Panc1 (cell line): ENCODE results near the gene P3H3. TPM values are rescaled to one million over a fixed set of nuclear protein-coding genes. Genes with fewer than 3 reads are reported as not detected.

Experiments used
- ATAC-seq: fragments of 200-7000 bp; cut with Tn5 transposase; 2 replicates; pipeline ENCODE4 v1.9.1; 2020; ENCODE audit warnings: mild to moderate bottlenecking, moderate library complexity
- BruUV-seq: library from RNA; stranded (reverse); fragments of 400-500 nt; replicated peaks from 2 replicates; lab custom pipeline; 2021; lab: Mats Ljungman, UMichigan
- CTCF ChIA-PET: fragments of 300-600 bp; sonication (Branson Sonifier 250); formaldehyde crosslinking; loops from one replicate; lab custom pipeline; 2022; ENCODE audit warnings: antibody characterized with exemption; lab: Charles Lee
- POLR2A ChIA-PET: fragments of 300-600 bp; sonication (Branson Sonifier 250); formaldehyde crosslinking; loops from one replicate; lab custom pipeline; 2022; ENCODE audit warnings: antibody characterized with exemption; lab: Charles Lee
- DNase-seq: peaks from one replicate; pipeline ENCODE4 v3.0.0-alpha.2; 2010; ENCODE audit warnings: low read depth, low spot score
- H3K27ac ChIP-seq: 2 replicates; pipeline ENCODE4 v1.5.1; 2011; ENCODE audit warnings: mild to moderate bottlenecking, low read length, inconsistent platforms
- H3K27me3 ChIP-seq: fragments of 200-500 bp; sonication (Bioruptor generic); 2 replicates; pipeline ENCODE4 v1.6.0; 2014; ENCODE audit warnings: low read length, inconsistent platforms; ENCODE audit not compliant: control insufficient read depth, insufficient read depth
- H3K36me3 ChIP-seq: fragments of 200-500 bp; sonication (Bioruptor generic); 2 replicates; pipeline ENCODE4 v1.5.1; 2014; ENCODE audit warnings: inconsistent platforms, mild to moderate bottlenecking, low read length, moderate library complexity; ENCODE audit not compliant: control insufficient read depth, insufficient read depth
- H3K4me1 ChIP-seq: 2 replicates; pipeline ENCODE4 v1.5.1; 2011; ENCODE audit warnings: inconsistent platforms, mild to moderate bottlenecking, low read length, moderate library complexity; ENCODE audit not compliant: control insufficient read depth, insufficient read depth
- H3K4me3 ChIP-seq, 2 experiments: 2 replicates each; pipeline ENCODE4 v1.5.1; 2011 to 2012; ENCODE audit warnings: low read depth in 2 of 2, low read length in 2 of 2, mild to moderate bottlenecking in 2 of 2, inconsistent platforms in 1 of 2, moderate library complexity in 1 of 2
- H3K9me3 ChIP-seq: fragments of 200-500 bp; sonication (Bioruptor generic); 2 replicates; pipeline ENCODE4 v1.5.1; 2014; ENCODE audit warnings: low read depth, mild to moderate bottlenecking, inconsistent platforms, low read length, moderate library complexity; ENCODE audit not compliant: control insufficient read depth, insufficient read depth
- CTCF ChIP-seq: fragments of 450-650 bp; IDR thresholded peaks from 2 replicates; pipeline ENCODE4 v1.5.1; 2017; ENCODE audit warnings: mild to moderate bottlenecking
- POLR2AphosphoS5 ChIP-seq: IDR thresholded peaks from 2 replicates; pipeline ENCODE4 v1.6.1; 2012; ENCODE audit warnings: mild to moderate bottlenecking, low read depth, low read length, moderate library complexity
- REST ChIP-seq, 2 experiments: IDR thresholded peaks; 2 replicates each; pipeline ENCODE4 v1.6.1; 2011 to 2012; ENCODE audit warnings: low read depth in 2 of 2, control low read depth in 1 of 2, low read length in 1 of 2, mild to moderate bottlenecking in 1 of 2, moderate library complexity in 1 of 2; ENCODE audit not compliant: insufficient read depth in 1 of 2
- SIN3A ChIP-seq: IDR thresholded peaks from 2 replicates; pipeline ENCODE4 v1.6.1; 2012; ENCODE audit warnings: low read depth, mild to moderate bottlenecking, low read length, moderate library complexity, borderline replicate concordance; ENCODE audit not compliant: insufficient read depth
- TCF7L2 ChIP-seq: IDR thresholded peaks from 2 replicates; pipeline ENCODE4 v1.6.1; 2011; ENCODE audit warnings: mild to moderate bottlenecking, low read depth, low read length, inconsistent platforms
- in situ Hi-C: cut with HindIII; loops from 2 replicates; pipeline ENCODE4 v1.10.0; 2016; ENCODE audit warnings: low sequenced_read_pairs, low pct_unique_long_range_greater_than_20kb
- intact Hi-C: fragments of 100-400 bp; cut with micrococcal nuclease; formaldehyde crosslinking; loops from one replicate; pipeline ENCODE4 v1.10.0; 2022; ENCODE audit not compliant: unreplicated experiment
- total RNA-seq: library from RNA; stranded (reverse); gene quantifications from one replicate; pipeline ENCODE4 v1.2.1, GENCODE V29; 2021; ENCODE audit not compliant: unreplicated experiment

P3H3 gene
- total RNA-seq, 1 experiment from 2014 or later: 11.0 TPM

- H3K4me3 ChIP-seq: no peak overlapping the region
- in situ Hi-C loops (no loop called here), intact Hi-C loops (no loop called here)
- no peak for DNase-seq
- no peaks in the 10 kb centered on the region; the same call in 1 of the 2 replicates for H3K4me1 ChIP-seq
- H3K36me3 ChIP-seq: no peaks in the 10 kb centered on the region
- POLR2A ChIA-PET: no interaction called here
- CTCF ChIA-PET: interaction anchor here (0.6 to 1.0 kb wide), 2 partner anchors 17 to 69 kb away, joined by 4 read pairs; partner anchors contain the start of genes PTMS and USP5
- no peaks in the 10 kb centered on the region for H3K27me3 ChIP-seq
- H3K9me3 ChIP-seq: no peaks in the 10 kb centered on the region
- no peak for TF ChIP-seq POLR2AphosphoS5
- no peak for TF ChIP-seq CTCF
- TF ChIP-seq TCF7L2: no peak
- TF ChIP-seq SIN3A: no peak
- no peak for TF ChIP-seq REST (IDR thresholded peaks at IDR 0.05; ENCODE audit: insufficient read depth in 1 of 2, low read depth in 2 of 2, low read length in 1 of 2)
- ATAC-seq: no peak
- no TSS peak for BruUV-seq
- H3K27ac ChIP-seq: no peak overlapping the region
These were observed 6.7 kb downstream of the P3H3 start for GRCh38 chr12:6834873-6835272.

GRCh38 chr12:6836851-6837250 is 8.6 kb downstream of the P3H3 start:
- POLR2A ChIA-PET: no interaction called here

More at GRCh38 chr12:6836851-6837250, 8.6 kb downstream of the P3H3 start:
- CTCF ChIA-PET: interaction anchor here (0.8 kb wide), 1 partner anchor 266 kb away, joined by 7 read pairs; no protein-coding TSS in a partner anchor
- Histone ChIP-seq H3K27me3 (no peaks in the 10 kb centered on the region), H3K27ac (no peak overlapping the region), H3K36me3 (no peaks in the 10 kb centered on the region), H3K4me1 (no peaks in the 10 kb centered on the region; the same call in 1 of the 2 replicates), H3K9me3 (no peaks in the 10 kb centered on the region), H3K4me3 (no peak overlapping the region)
- intact Hi-C loops: no loop called here
- TF ChIP-seq TCF7L2 (no peak), CTCF (no peak), POLR2AphosphoS5 (no peak), SIN3A (no peak), REST (IDR thresholded peaks at IDR 0.05; ENCODE audit: insufficient read depth in 1 of 2, low read depth in 2 of 2, low read length in 1 of 2) (no peak)
- no TSS peak for BruUV-seq
- DNase-seq (no peak), ATAC-seq (no peak)
- in situ Hi-C loops: no loop called here
